HG03175 (cell line): ENCODE data around the gene FAM107A.
A peak's percentile ranks its signal among the peaks of the same experiment; 100 is the strongest.
"Not testable (repeated sequence)": the region's sequence is repeated elsewhere in the genome, so short reads cannot be mapped to it uniquely, and the experiment has no call there.

Source experiments
- ATAC-seq: cut with Tn5 transposase; IDR thresholded peaks from one replicate; pipeline ENCODE4 v1.9.1; 2021; ENCODE audit warnings: mild to moderate bottlenecking, moderate library complexity; ENCODE audit not compliant: unreplicated experiment

FAM107A gene

GRCh38 chr3:58537412-58538301, 39.5 kb downstream of the FAM107A start:
- no peak for ATAC-seq

GRCh38 chr3:58536501-58537411, 40.4 kb downstream of the FAM107A start, which contains the start of gene ACOX2:
Gene ACOX2, minus strand, starts transcription at chr3:58537190. Its CDS starts 2,084 bp downstream, at chr3:58535106.
- ATAC-seq, result no peak

GRCh38 chr3:58535531-58536500, 41.4 kb downstream of the FAM107A start:
- ATAC-seq, result no peak

GRCh38 chr3:58534592-58535494, 42.3 kb downstream of the FAM107A start:
- ATAC-seq, result no peak

- peak; percentile 93 for ATAC-seq
Observed at GRCh38 chr3:58532794-58533220, 44.4 kb downstream of the FAM107A start.

GRCh38 chr3:58531956-58532355, 45.2 kb downstream of the FAM107A start:
- ATAC-seq, result no peak

GRCh38 chr3:58531555-58531954, 45.6 kb downstream of the FAM107A start:
- no peak for ATAC-seq

- no peak for ATAC-seq
Observed at GRCh38 chr3:58530354-58530865, 46.8 kb downstream of the FAM107A start.

GRCh38 chr3:58529516-58530353, 47.5 kb downstream of the FAM107A start:
- ATAC-seq, result no peak

- no peak for ATAC-seq
Observed at GRCh38 chr3:58528629-58529028, 48.6 kb downstream of the FAM107A start.

- not testable (repeated sequence) for ATAC-seq
Observed at GRCh38 chr3:58527440-58527839, 49.8 kb downstream of the FAM107A start.

- ATAC-seq, result no peak
Observed at GRCh38 chr3:58526515-58526957, 50.7 kb downstream of the FAM107A start.

- no peak for ATAC-seq
Observed at GRCh38 chr3:58524326-58524888, 52.8 kb downstream of the FAM107A start.

- no peak for ATAC-seq
Observed at GRCh38 chr3:58522759-58523425, 54.3 kb downstream of the FAM107A start.

GRCh38 chr3:58521917-58522631, 55.1 kb downstream of the FAM107A start:
- no peak for ATAC-seq

- ATAC-seq, result no peak
Observed at GRCh38 chr3:58521336-58521670, 55.9 kb downstream of the FAM107A start.
